Endothelial cell (in vitro differentiated cells): Measurements from ENCODE around the gene PCDHA1. TPM values are rescaled to one million over a fixed set of nuclear protein-coding genes. Genes with fewer than 3 reads are reported as not detected.
"Not testable (repeated sequence)": the region's sequence is repeated elsewhere in the genome, so short reads cannot be mapped to it uniquely, and the experiment has no call there.

ENCODE experiments used
- DNase-seq: peaks from one replicate; pipeline ENCODE4 v3.0.0; 2021; ENCODE audit warnings: low spot score
- H3K27ac Mint-ChIP-seq: one replicate; pipeline ENCODE4 v1.8.0; 2021; ENCODE audit warnings: mixed read lengths, inconsistent platforms; ENCODE audit not compliant: unreplicated experiment
- H3K27me3 Mint-ChIP-seq: one replicate; pipeline ENCODE4 v1.8.0; 2021; ENCODE audit warnings: mild to moderate bottlenecking, moderate library complexity, mixed read lengths, inconsistent platforms; ENCODE audit not compliant: unreplicated experiment
- H3K36me3 Mint-ChIP-seq: one replicate; pipeline ENCODE4 v1.8.0; 2021; ENCODE audit warnings: mild to moderate bottlenecking, low read depth, mixed read lengths, inconsistent platforms; ENCODE audit not compliant: unreplicated experiment
- H3K4me1 Mint-ChIP-seq: one replicate; pipeline ENCODE4 v1.8.0; 2021; ENCODE audit warnings: mild to moderate bottlenecking, mixed read lengths, inconsistent platforms; ENCODE audit not compliant: unreplicated experiment
- H3K4me3 Mint-ChIP-seq: one replicate; pipeline ENCODE4 v1.8.0; 2021; ENCODE audit warnings: mild to moderate bottlenecking, mixed read lengths, inconsistent platforms; ENCODE audit not compliant: unreplicated experiment
- H3K9me3 Mint-ChIP-seq: one replicate; pipeline ENCODE4 v1.8.0; 2021; ENCODE audit warnings: mixed read lengths, inconsistent platforms; ENCODE audit not compliant: unreplicated experiment
- CTCF ChIP-seq: fragments of 200-600 bp; sonication (generic); IDR thresholded peaks from one replicate; pipeline ENCODE4 v1.5.0; 2021; ENCODE audit warnings: antibody characterized with exemption; ENCODE audit not compliant: unreplicated experiment
- total RNA-seq: library from RNA; stranded (reverse); fragmentation: NEBNext Ultra II Directional; extraction: Animal tissue kit (Norgen Biotek cat#: 25700); gene quantifications from one replicate; pipeline ENCODE4 v1.2.1, GENCODE V29; 2021; ENCODE audit not compliant: unreplicated experiment

Gene PCDHA1
- total RNA-seq, 1 donor from 2014 or later: 0.13 TPM

- Mint-ChIP-seq H3K36me3 (peaks cover 19% of the 10 kb centered on the region), H3K4me1 (peaks cover 6% of the 10 kb centered on the region), H3K27me3 (peaks cover 4% of the 10 kb centered on the region), H3K4me3 (no peak overlapping the region), H3K27ac (no peak overlapping the region), H3K9me3 (no peaks in the 10 kb centered on the region)
- no peak for TF ChIP-seq CTCF
- DNase-seq: no peak
Measured at GRCh38 chr5:140802781-140803271, 16.9 kb downstream of the PCDHA1 start.

- Mint-ChIP-seq H3K36me3 (peaks cover 14% of the 10 kb centered on the region), H3K4me3 (peak within 1 kb of the TSS; percentile 87), H3K4me1 (peaks cover 10% of the 10 kb centered on the region), H3K27ac (no peak within 1 kb of the TSS), H3K9me3 (no peaks in the 10 kb centered on the region), H3K27me3 (peaks cover 4% of the 10 kb centered on the region)
- peak; percentile 88 for DNase-seq
- TF ChIP-seq CTCF: peak; percentile 83
Measured at GRCh38 chr5:140806834-140807775, 21.2 kb downstream of the PCDHA1 start, which contains the start of gene PCDHA4. TSS of gene PCDHA4 (plus strand) at chr5:140807068.

GRCh38 chr5:140808241-140808888 is 22.4 kb downstream of the PCDHA1 start:
- not testable (repeated sequence) for H3K27me3 Mint-ChIP-seq, DNase-seq, H3K27ac Mint-ChIP-seq, H3K4me1 Mint-ChIP-seq, H3K9me3 Mint-ChIP-seq
- H3K4me3 Mint-ChIP-seq: peak overlapping the region; percentile 87
- peaks cover 12% of the 10 kb centered on the region for H3K36me3 Mint-ChIP-seq

GRCh38 chr5:140808889-140809291 is 22.9 kb downstream of the PCDHA1 start:
- H3K27ac Mint-ChIP-seq: no peak overlapping the region
- peaks cover 2% of the 10 kb centered on the region for H3K27me3 Mint-ChIP-seq
- H3K4me1 Mint-ChIP-seq: peaks cover 10% of the 10 kb centered on the region
- DNase-seq: no peak
- peaks cover 7% of the 10 kb centered on the region for H3K36me3 Mint-ChIP-seq
- no peak for TF ChIP-seq CTCF
- no peaks in the 10 kb centered on the region for H3K9me3 Mint-ChIP-seq
- no peak overlapping the region for H3K4me3 Mint-ChIP-seq

GRCh38 chr5:140821375-140822280 is 35.7 kb downstream of the PCDHA1 start, which contains the start of gene PCDHA5:
TSS of gene PCDHA5 (plus strand) at chr5:140821613.
- TF ChIP-seq CTCF: no peak
- peaks cover 12% of the 10 kb centered on the region for H3K36me3 Mint-ChIP-seq
- H3K27me3 Mint-ChIP-seq: no peaks in the 10 kb centered on the region
- no peak within 1 kb of the TSS for H3K4me3 Mint-ChIP-seq
- H3K9me3 Mint-ChIP-seq: no peaks in the 10 kb centered on the region
- H3K27ac Mint-ChIP-seq: no peak within 1 kb of the TSS
- DNase-seq: no peak
- no peaks in the 10 kb centered on the region for H3K4me1 Mint-ChIP-seq
